Small intestine (tissue), 16 donors: ENCODE results near the gene KRT84. TPM values are rescaled to one million over a fixed set of nuclear protein-coding genes. Genes with fewer than 3 reads are reported as not detected.

Experiments used
- DNase-seq, 2 donors: peaks; one replicate each; pipeline versions ENCODE4 v3.0.0 to v3.0.0-alpha.2; 2013
- FAIRE-seq: peaks from 2 replicates; lab custom pipeline; 2012; peaks lifted over from hg19 to GRCh38; lab: Jason Lieb, UNC
- H3K27ac ChIP-seq, 3 donors: one replicate each; pipeline ENCODE4 v1.5.1; 2013; ENCODE audit warnings: low read length in 2 of 3, mild to moderate bottlenecking in 2 of 3, control low read depth in 1 of 3, inconsistent platforms in 1 of 3, low read depth in 1 of 3, moderate library complexity in 1 of 3
- H3K27me3 ChIP-seq, 3 donors: one replicate each; pipeline ENCODE4 v1.6.1; 2013; ENCODE audit warnings: low read length in 3 of 3, inconsistent platforms in 1 of 3; ENCODE audit not compliant: control insufficient read depth in 3 of 3, insufficient read depth in 3 of 3
- H3K36me3 ChIP-seq, 3 donors: one replicate each; pipeline ENCODE4 v1.6.1; 2013; ENCODE audit warnings: low read length in 3 of 3, inconsistent platforms in 1 of 3, low read depth in 1 of 3, mild to moderate bottlenecking in 1 of 3, moderate library complexity in 1 of 3; ENCODE audit not compliant: control insufficient read depth in 3 of 3, insufficient read depth in 2 of 3
- H3K4me1 ChIP-seq, 3 donors: one replicate each; pipeline ENCODE4 v1.6.1; 2013; ENCODE audit warnings: low read length in 2 of 3, inconsistent platforms in 1 of 3, low read depth in 1 of 3, mild to moderate bottlenecking in 1 of 3, moderate library complexity in 1 of 3; ENCODE audit not compliant: control insufficient read depth in 3 of 3, insufficient read depth in 2 of 3
- H3K4me3 ChIP-seq, 3 donors: one replicate each; pipeline ENCODE4 v1.5.1; 2013; ENCODE audit warnings: low read length in 3 of 3, control low read depth in 1 of 3, inconsistent platforms in 1 of 3, low read depth in 1 of 3, mild to moderate bottlenecking in 1 of 3, moderate library complexity in 1 of 3
- H3K9me3 ChIP-seq, 2 donors: one replicate each; pipeline ENCODE4 v1.6.1; 2013; ENCODE audit warnings: low read depth in 1 of 2, low read length in 1 of 2; ENCODE audit not compliant: control insufficient read depth in 2 of 2, insufficient read depth in 1 of 2
- WGBS, 3 donors: extraction: QIAGEN DNeasy Blood & Tissue Kit; methylation state at CpG; one replicate each; pipeline ENCODE4 v1.1.7; 2013; 5-methylcytosine and 5-hydroxymethylcytosine counted together
- long read RNA-seq, 10 donors: transcript quantifications; one replicate each; lab custom pipeline, GENCODE V29; 2026
- polyA plus RNA-seq, 4 donors: library from polyadenylated mRNA; stranded (reverse) in 3 of 4; unstranded in 1 of 4; fragments of 200-250 nt in 3 of 4; fragments of 120-200 nt in 1 of 4; gene quantifications; one replicate each; pipeline versions ENCODE4 v1.2.1 to v1.2.3, GENCODE V29; 2013
- donor health status: healthy with polysubstance abuse.
- donor health status: control.
- donor health status: control.
- donor health status: Bipolar disorder and iron deficiency.
- donor health status: healthy.

The KRT84 gene, protein sequence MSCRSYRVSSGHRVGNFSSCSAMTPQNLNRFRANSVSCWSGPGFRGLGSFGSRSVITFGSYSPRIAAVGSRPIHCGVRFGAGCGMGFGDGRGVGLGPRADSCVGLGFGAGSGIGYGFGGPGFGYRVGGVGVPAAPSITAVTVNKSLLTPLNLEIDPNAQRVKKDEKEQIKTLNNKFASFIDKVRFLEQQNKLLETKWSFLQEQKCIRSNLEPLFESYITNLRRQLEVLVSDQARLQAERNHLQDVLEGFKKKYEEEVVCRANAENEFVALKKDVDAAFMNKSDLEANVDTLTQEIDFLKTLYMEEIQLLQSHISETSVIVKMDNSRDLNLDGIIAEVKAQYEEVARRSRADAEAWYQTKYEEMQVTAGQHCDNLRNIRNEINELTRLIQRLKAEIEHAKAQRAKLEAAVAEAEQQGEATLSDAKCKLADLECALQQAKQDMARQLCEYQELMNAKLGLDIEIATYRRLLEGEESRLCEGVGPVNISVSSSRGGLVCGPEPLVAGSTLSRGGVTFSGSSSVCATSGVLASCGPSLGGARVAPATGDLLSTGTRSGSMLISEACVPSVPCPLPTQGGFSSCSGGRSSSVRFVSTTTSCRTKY
- polyA plus RNA-seq = not detected
- long read RNA-seq, donor 1 = 0 reads
- long read RNA-seq, donor 2 = 0 reads
- long read RNA-seq, donor 3 = 0 reads
- long read RNA-seq, donor 4 = 0 reads
- long read RNA-seq, donor 5 = 0 reads
- long read RNA-seq, donor 6 = 0 reads
- long read RNA-seq, donor 7 = 0 reads
- long read RNA-seq, donor 8 = 0 reads
- long read RNA-seq, donor 9 = 0 reads
- long read RNA-seq, donor 10 = 0 reads

DNA sequence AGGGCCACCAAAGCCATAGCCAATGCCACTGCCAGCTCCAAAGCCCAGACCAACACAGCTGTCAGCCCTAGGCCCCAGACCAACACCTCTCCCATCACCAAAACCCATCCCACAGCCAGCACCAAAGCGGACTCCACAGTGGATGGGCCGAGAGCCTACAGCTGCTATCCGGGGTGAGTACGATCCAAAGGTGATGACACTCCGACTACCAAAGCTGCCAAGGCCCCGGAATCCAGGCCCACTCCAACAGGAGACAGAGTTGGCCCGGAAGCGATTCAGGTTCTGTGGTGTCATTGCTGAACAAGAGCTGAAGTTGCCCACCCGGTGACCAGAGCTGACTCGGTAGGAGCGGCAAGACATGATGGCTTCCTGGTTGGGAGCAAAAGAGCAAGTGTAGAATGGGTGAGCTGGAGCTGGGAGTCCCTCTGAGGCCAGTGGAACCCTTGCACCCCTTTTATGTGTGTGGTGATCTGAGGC is at the start of gene KRT84:
Gene KRT84 (minus strand): TSS at position 427 of the 477 bp plus-strand sequence. CDS start 67 bp downstream, at position 360.
- Histone ChIP-seq H3K36me3 (no peaks in the 10 kb centered on the region), H3K9me3 (no peaks in the 10 kb centered on the region), H3K4me3 (no peak within 1 kb of the TSS), H3K27ac (no peak within 1 kb of the TSS), H3K27me3 (peaks cover 0 to 19% (median 0%) of the 10 kb centered on the region in 3 donors), H3K4me1 (no peaks in the 10 kb centered on the region)
- FAIRE-seq = no peak
- 95 to 97% (median 97%) methylated on average over 11 of the region's 11 CpGs for WGBS, 3 donors
- DNase-seq = no peak

DNA sequence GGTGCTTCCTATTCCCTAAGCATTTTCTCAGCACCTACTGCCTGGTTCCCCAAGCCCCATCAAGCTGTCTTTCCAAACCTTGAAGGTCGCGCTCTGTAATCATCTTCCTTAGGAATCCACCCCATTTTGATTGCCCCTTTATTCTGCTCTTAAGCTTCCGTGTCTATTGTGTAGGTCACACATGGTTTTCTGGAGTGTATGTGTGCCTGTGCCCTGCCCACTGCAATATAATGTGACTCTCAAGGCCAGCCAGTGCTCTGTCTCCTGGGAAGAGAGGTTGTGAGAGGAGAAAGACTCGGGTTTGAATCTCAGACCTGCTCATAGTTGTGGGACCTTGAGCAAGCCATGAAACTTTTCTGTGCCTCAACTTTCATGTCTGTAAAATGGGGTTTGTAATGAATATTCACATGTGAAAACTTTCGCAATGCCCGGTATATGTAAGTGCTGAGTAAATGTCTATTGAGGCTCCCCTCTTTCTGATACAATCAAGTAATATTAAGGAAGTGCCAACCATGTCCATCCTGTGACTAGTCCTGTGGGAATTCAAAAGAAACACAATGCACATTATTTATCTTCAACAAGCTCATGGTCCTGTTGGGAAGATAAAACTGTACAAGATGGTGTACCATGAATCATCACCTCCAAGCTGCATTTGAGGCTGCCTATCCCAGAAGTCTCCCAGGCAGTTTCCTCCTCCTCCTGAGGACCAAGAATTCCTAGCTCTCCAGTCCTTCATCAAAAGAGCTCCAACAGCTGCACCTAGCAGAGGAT is 49.5 kb upstream of the KRT84 start:
- no peak overlapping the region for H3K27ac ChIP-seq
- DNase-seq (no peak), FAIRE-seq (no peak)
- H3K4me3 ChIP-seq = no peak overlapping the region
- H3K4me1 ChIP-seq = peaks cover 0 to 11% (median 5%) of the 10 kb centered on the region in 3 donors
- H3K27me3 ChIP-seq = peaks cover 0 to 8% (median 3%) of the 10 kb centered on the region in 3 donors
- WGBS, 3 donors = 89 to 93% (median 92%) methylated on average over 6 of the region's 6 CpGs
- no peaks in the 10 kb centered on the region for H3K36me3 ChIP-seq
- H3K9me3 ChIP-seq = no peaks in the 10 kb centered on the region

DNA sequence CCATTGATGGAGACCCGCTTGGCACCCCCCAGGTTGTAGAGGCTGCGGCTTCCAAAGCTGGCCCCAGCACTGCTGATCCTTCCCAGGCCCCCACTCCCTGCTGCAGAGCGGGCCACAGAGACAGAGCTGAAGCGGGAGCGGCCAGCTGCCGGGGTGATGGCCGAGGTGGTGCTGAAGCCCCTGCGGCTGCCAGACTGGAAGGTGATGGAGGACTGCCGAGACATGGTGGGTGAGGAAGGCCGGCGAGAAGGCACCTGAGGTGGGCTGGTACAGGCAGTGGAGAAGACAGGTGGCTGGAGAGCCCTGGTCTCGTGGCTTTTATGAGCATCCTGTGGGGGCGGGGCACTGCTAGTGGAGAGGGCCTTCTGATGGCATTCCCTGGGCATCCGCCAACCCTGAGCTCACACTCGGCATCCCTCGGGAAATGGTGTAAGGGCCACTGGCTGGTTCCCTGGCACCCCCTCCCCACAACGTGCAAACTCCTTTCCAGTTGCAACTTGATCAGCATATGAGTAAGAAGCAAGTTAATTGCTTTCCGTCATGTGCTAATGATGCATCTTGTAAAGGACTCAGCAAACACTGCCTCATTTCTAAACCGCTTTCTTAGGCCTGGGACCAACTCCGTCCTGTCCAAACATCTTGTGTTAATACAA is 48.8 kb upstream of the KRT84 start, which contains the start of gene KRT75:
Gene KRT75 (minus strand): TSS at position 291 of the 653 bp plus-strand sequence. CDS start 67 bp downstream, at position 224.
- WGBS, 3 donors = 82 to 85% (median 84%) methylated on average over 20 of the region's 20 CpGs
- no peaks in the 10 kb centered on the region for H3K36me3 ChIP-seq
- H3K9me3 ChIP-seq = no peaks in the 10 kb centered on the region
- no peak within 1 kb of the TSS for H3K4me3 ChIP-seq
- H3K27me3 ChIP-seq = peaks cover 0 to 11% (median 3%) of the 10 kb centered on the region in 3 donors
- peaks cover 0 to 11% (median 5%) of the 10 kb centered on the region in 3 donors for H3K4me1 ChIP-seq
- DNase-seq (no peak), FAIRE-seq (no peak)
- no peak within 1 kb of the TSS for H3K27ac ChIP-seq

DNA sequence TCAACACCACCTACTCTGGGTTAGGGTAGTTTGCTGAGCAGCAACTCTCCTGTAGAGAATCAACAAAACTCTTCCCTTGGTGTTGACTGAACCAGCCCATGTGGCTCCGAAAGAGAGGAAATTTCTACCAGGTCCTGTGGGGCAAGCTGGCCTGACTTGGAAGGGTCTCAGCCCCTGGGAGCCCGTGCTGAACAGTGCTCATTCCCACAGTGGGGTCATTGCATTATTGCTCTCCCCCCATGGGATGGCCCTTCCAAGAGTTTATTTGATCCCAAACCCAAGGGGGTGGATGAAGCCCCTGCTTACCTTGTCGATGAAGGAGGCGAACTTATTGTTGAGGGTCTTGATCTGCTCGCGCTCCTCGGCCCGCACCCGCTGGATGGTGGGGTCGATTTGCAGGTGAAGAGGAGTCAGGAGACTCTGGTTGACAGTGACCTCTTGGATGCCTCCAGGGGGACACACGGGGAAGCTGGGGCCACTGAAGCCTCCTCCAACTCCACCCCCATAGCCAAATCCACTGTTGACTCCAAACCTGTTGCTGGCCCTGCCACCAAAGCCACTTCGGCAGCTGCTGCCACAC is 48.1 kb upstream of the KRT84 start:
- no peak for FAIRE-seq
- 91 to 94% (median 93%) methylated on average over 12 of the region's 12 CpGs for WGBS, 3 donors

DNA sequence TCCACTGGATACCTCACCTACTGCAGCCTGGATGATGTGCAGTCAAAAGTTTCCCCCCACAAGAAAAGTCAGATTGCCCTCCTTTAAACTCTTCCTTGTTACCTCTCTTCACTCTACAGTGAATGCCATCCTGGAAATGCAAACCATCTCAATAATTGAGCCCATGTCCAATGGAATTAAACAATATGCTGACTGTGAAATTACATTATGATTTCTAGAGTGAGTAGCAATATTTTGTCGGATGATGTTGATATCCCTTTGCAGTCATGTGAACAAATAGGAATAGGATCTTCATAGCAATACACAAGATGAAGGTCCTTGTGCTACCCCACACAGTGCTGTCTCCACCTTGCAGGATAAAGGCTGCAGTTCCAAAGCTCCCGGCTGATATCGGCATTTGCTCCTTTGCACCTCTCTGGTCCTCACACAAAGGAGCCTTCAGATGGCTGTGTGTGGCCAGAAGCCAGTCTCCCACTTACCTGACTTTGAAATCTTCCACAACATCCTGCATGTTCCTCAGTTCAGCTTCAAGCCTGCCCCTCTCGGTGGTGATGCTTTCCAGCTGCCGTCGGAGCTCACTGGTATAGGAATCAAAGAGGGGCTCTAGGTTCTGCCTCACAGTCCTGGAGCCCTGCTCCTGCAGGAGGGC is 47.2 kb upstream of the KRT84 start:
- FAIRE-seq (no peak), DNase-seq (no peak)
- WGBS, 3 donors = 89 to 93% (median 93%) methylated on average over 6 of the region's 6 CpGs
- peaks cover 0 to 14% (median 3%) of the 10 kb centered on the region in 3 donors for H3K27me3 ChIP-seq
- peaks cover 0 to 9% (median 5%) of the 10 kb centered on the region in 3 donors for H3K4me1 ChIP-seq
- no peak overlapping the region for H3K27ac ChIP-seq
- no peak overlapping the region for H3K4me3 ChIP-seq
- H3K9me3 ChIP-seq = no peaks in the 10 kb centered on the region
- H3K36me3 ChIP-seq = no peaks in the 10 kb centered on the region

More for the DNA sequence above, 48.1 kb upstream of the KRT84 start:
- Histone ChIP-seq H3K36me3 (no peaks in the 10 kb centered on the region), H3K27ac (no peak overlapping the region), H3K9me3 (no peaks in the 10 kb centered on the region), H3K4me1 (peaks cover 0 to 9% (median 5%) of the 10 kb centered on the region in 3 donors), H3K27me3 (peaks cover 0 to 14% (median 3%) of the 10 kb centered on the region in 3 donors), H3K4me3 (no peak overlapping the region)
- DNase-seq = no peak

DNA sequence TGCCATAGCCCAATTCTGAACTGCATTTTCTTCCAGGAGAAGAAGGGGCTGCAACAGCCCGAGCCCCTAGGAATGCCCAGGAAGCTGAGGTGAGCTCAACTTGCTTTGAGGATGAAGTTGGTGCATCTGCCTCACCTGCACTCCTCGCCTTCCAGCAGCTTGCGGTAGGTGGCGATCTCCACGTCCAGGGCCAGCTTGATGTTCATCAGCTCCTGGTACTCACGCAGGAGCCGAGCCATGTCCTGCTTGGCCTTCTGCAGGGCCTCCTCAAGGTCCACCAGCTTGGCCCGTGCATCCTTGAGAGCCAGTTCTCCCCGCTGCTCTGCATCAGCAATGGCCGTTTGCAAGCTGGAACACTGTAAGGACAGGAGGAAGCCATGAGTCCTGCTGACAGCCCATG is 42.7 kb upstream of the KRT84 start:
- H3K4me1 ChIP-seq = no peaks in the 10 kb centered on the region
- H3K36me3 ChIP-seq = no peaks in the 10 kb centered on the region
- DNase-seq (no peak), FAIRE-seq (no peak)
- no peaks in the 10 kb centered on the region for H3K9me3 ChIP-seq
- WGBS, 3 donors = 70 to 83% (median 77%) methylated on average over 10 of the region's 10 CpGs
- H3K27me3 ChIP-seq = peaks cover 0 to 14% (median 3%) of the 10 kb centered on the region in 3 donors
- no peak overlapping the region for H3K4me3 ChIP-seq
- H3K27ac ChIP-seq = no peak overlapping the region

DNA sequence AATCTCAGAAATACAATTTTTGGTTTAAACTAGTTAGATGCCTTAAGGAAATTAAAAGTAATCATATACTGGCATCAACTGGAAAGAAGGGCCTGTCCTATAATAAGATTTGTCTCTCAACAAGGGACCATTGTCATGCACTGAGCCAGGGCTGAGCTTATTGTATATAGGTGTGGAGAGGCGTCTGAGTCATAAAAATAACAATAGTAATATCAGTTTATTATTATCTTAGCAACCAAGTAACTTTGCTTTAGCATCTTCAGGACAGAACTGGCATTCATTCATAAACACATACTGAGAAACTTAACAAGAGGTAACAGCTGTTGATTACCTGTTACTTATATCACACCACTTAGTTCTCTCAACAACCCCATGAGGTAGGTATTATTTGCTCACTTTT is 41.6 kb upstream of the KRT84 start:
- no peak for FAIRE-seq

More for the DNA sequence above, 41.6 kb upstream of the KRT84 start:
- H3K4me1 ChIP-seq = no peaks in the 10 kb centered on the region
- no peaks in the 10 kb centered on the region for H3K9me3 ChIP-seq
- peaks cover 0 to 14% (median 3%) of the 10 kb centered on the region in 3 donors for H3K27me3 ChIP-seq
- no peaks in the 10 kb centered on the region for H3K36me3 ChIP-seq
- no peak for DNase-seq
- no peak overlapping the region for H3K4me3 ChIP-seq
- no peak overlapping the region for H3K27ac ChIP-seq
- WGBS, 3 donors = 27 to 63% (median 46%) methylated on average over 1 of the region's 1 CpG
